Endothelial cell of umbilical vein (primary cell): ENCODE results near the gene MTA2. TPM values are rescaled to one million over a fixed set of nuclear protein-coding genes. Genes with fewer than 3 reads are reported as not detected.
"Not testable (repeated sequence)": the region's sequence is repeated elsewhere in the genome, so short reads cannot be mapped to it uniquely, and the experiment has no call there.

Source experiments
- BruUV-seq: library from RNA; stranded (reverse); fragments of 400-500 nt; replicated peaks from 2 replicates; lab custom pipeline; 2021; lab: Mats Ljungman, UMichigan
- CTCF ChIA-PET: fragments of 300-600, 350-600 bp; sonication (Branson Sonifier 250); formaldehyde crosslinking; loops from one replicate; lab custom pipeline; 2021; ENCODE audit warnings: antibody characterized with exemption, inconsistent platforms; lab: Charles Lee
- POLR2A ChIA-PET: fragments of 300-600, 350-600 bp; sonication (Branson Sonifier 250); formaldehyde crosslinking; loops from one replicate; lab custom pipeline; 2021; ENCODE audit warnings: antibody characterized with exemption, inconsistent platforms; lab: Charles Lee
- DNase-seq: peaks from one replicate; pipeline ENCODE4 v3.0.0-alpha.2; 2011; ENCODE audit warnings: low read depth, low spot score
- FAIRE-seq: peaks from 2 replicates; lab custom pipeline; 2011; peaks lifted over from hg19 to GRCh38; lab: Jason Lieb, UNC
- H2AFZ ChIP-seq: 2 replicates; pipeline ENCODE4 v1.6.0; 2012; ENCODE audit warnings: low read depth, low read length, control low read depth, inconsistent platforms
- H3K27ac ChIP-seq: 2 replicates; pipeline ENCODE4 v1.5.1; 2011; ENCODE audit warnings: low read depth, mild to moderate bottlenecking, control low read depth, low read length, moderate library complexity; ENCODE audit not compliant: insufficient read depth
- H3K27me3 ChIP-seq, 2 experiments: 2 replicates each; pipeline versions ENCODE4 v1.6.0 to v1.6.1; 2011; ENCODE audit warnings: low read length in 2 of 2, mixed read lengths in 1 of 2; ENCODE audit not compliant: control insufficient read depth in 2 of 2, insufficient read depth in 2 of 2
- H3K36me3 ChIP-seq, 2 experiments: 2 replicates in 1 of 2; 3 replicates in 1 of 2; pipeline ENCODE4 v1.5.1; 2011; ENCODE audit warnings: low read length in 2 of 2, mild to moderate bottlenecking in 1 of 2, moderate library complexity in 1 of 2; ENCODE audit not compliant: control insufficient read depth in 2 of 2, insufficient read depth in 2 of 2; ENCODE audit errors: extremely low read depth in 1 of 2
- H3K4me1 ChIP-seq: 3 replicates; pipeline ENCODE4 v1.5.1; 2011; ENCODE audit warnings: mild to moderate bottlenecking, low read length; ENCODE audit not compliant: control insufficient read depth, insufficient read depth; ENCODE audit errors: extremely low read depth
- H3K4me2 ChIP-seq: 2 replicates; pipeline ENCODE4 v1.6.1; 2011; ENCODE audit warnings: low read length, control low read depth, mixed read lengths; ENCODE audit not compliant: insufficient read depth
- H3K4me3 ChIP-seq, 3 experiments: fragments of 200-600 bp in 1 of 3; sonication (generic), shearing (Covaris generic) in 1 of 3; replicated peaks in 1 of 3; 2 replicates each; pipeline ENCODE4 v1.5.1; 2011 to 2016; ENCODE audit warnings: control low read depth in 3 of 3, low read length in 3 of 3, mild to moderate bottlenecking in 2 of 3, inconsistent platforms in 1 of 3, low read depth in 1 of 3, moderate library complexity in 1 of 3; ENCODE audit not compliant: insufficient read depth in 1 of 3
- H3K79me2 ChIP-seq: 2 replicates; pipeline ENCODE4 v1.6.0; 2012; ENCODE audit warnings: low read length, inconsistent platforms; ENCODE audit not compliant: control insufficient read depth, insufficient read depth
- H3K9ac ChIP-seq: replicated peaks from 2 replicates; pipeline ENCODE3; 2011; ENCODE audit warnings: low read length, control low read depth; ENCODE audit not compliant: insufficient read depth; ENCODE audit errors: extremely low read depth
- H3K9me1 ChIP-seq: replicated peaks from 3 replicates; pipeline ENCODE4 v1.6.0; 2011; ENCODE audit warnings: mild to moderate bottlenecking, low read length; ENCODE audit not compliant: control insufficient read depth, insufficient read depth; ENCODE audit errors: extremely low read depth
- H3K9me3 ChIP-seq: replicated peaks from 2 replicates; pipeline ENCODE4 v1.5.1; 2012; ENCODE audit warnings: low read length, inconsistent platforms; ENCODE audit not compliant: control insufficient read depth, insufficient read depth
- H4K20me1 ChIP-seq: replicated peaks from 2 replicates; pipeline ENCODE3; 2011; ENCODE audit warnings: mild to moderate bottlenecking, low read length; ENCODE audit not compliant: control insufficient read depth, insufficient read depth; ENCODE audit errors: extremely low read depth
- CTCF ChIP-seq, 2 donors: IDR thresholded peaks; 1 replicate in 1 of 2; 2 replicates in 1 of 2; pipeline ENCODE4 v1.5.1; 2011; ENCODE audit warnings: low read length in 2 of 2, mild to moderate bottlenecking in 2 of 2, moderate library complexity in 2 of 2, control low read depth in 1 of 2, inconsistent platforms in 1 of 2, low read depth in 1 of 2; ENCODE audit not compliant: insufficient read depth in 1 of 2; ENCODE audit errors: extremely low read depth in 1 of 2
- EZH2 ChIP-seq: IDR thresholded peaks from 2 replicates; pipeline ENCODE4 v1.6.1; 2012; ENCODE audit warnings: borderline replicate concordance, low read depth, mild to moderate bottlenecking, moderate library complexity, low read length, inconsistent platforms; ENCODE audit not compliant: severe bottlenecking
- FOS ChIP-seq: IDR thresholded peaks from 2 replicates; pipeline ENCODE4 v1.6.1; 2011; ENCODE audit warnings: mild to moderate bottlenecking, low read length, moderate library complexity, borderline replicate concordance; ENCODE audit not compliant: insufficient read depth
- GATA2 ChIP-seq: IDR thresholded peaks from 2 replicates; pipeline ENCODE4 v1.7.0; 2011; ENCODE audit warnings: low read depth, mild to moderate bottlenecking, moderate library complexity, mixed read lengths, low read length; ENCODE audit not compliant: insufficient read length, insufficient read depth
- JUN ChIP-seq: IDR thresholded peaks from 2 replicates; pipeline ENCODE4 v1.6.1; 2011; ENCODE audit warnings: borderline replicate concordance, low read depth; ENCODE audit not compliant: insufficient read length, insufficient read depth
- MAX ChIP-seq: IDR thresholded peaks from 2 replicates; pipeline ENCODE4 v1.6.1; 2011; ENCODE audit not compliant: insufficient read depth, insufficient read length
- MYC ChIP-seq: IDR thresholded peaks from one replicate; pipeline ENCODE4 v1.6.1; 2011; ENCODE audit warnings: mild to moderate bottlenecking, low read depth, low read length
- POLR2A ChIP-seq: IDR thresholded peaks from 2 replicates; pipeline ENCODE4 v1.6.1; 2012; ENCODE audit warnings: low read depth, mild to moderate bottlenecking, control low read depth, low read length
- POLR2AphosphoS5 ChIP-seq: IDR thresholded peaks from 2 replicates; pipeline ENCODE4 v1.6.1; 2012; ENCODE audit warnings: low read depth, mild to moderate bottlenecking, control low read depth, low read length, moderate library complexity; ENCODE audit not compliant: insufficient read depth
- dilution Hi-C: fragments of 300-500 bp; cut with MboI; formaldehyde crosslinking; loops from one replicate; pipeline ENCODE4 v1.15.0; 2019; ENCODE audit warnings: low sequenced_read_pairs; ENCODE audit not compliant: extremely low pct_ligation_motif_present
- intact Hi-C: fragments of 100-400 bp; cut with micrococcal nuclease; formaldehyde crosslinking; loops from one replicate; pipeline ENCODE4 v1.10.0; 2022
- polyA plus RNA-seq, 4 experiments: library from polyadenylated mRNA; depleted of rRNA in 3 of 4; stranded (reverse) in 3 of 4; unstranded in 1 of 4; fragments of >200 nt; gene quantifications; 2 replicates each; pipeline versions ENCODE4 v1.2.1 to v1.2.3, GENCODE V29; 2011 to 2012; ENCODE audit warnings: missing spikeins in 1 of 4
- total RNA-seq: library from RNA; stranded (reverse); gene quantifications from 2 replicates; pipeline ENCODE4 v1.2.3, GENCODE V29; 2021

Gene MTA2
- total and polyA plus RNA-seq, 2 donors (not counting 3 experiments of a cell fraction or from before 2014, with no cell fraction given): 40.4 to 166 TPM

- Histone ChIP-seq H3K27me3 (no peaks in the 10 kb centered on the region), H3K4me1 (peaks cover 15% of the 10 kb centered on the region), H2AFZ (peak overlapping the region; percentile 2), H3K9ac (peak overlapping the region; percentile 48), H3K4me3 (peak overlapping the region; percentile 14 to 80 (median 66)), H3K4me2 (peak overlapping the region; percentile 84), H3K9me3 (no peaks in the 10 kb centered on the region), H4K20me1 (no peaks in the 10 kb centered on the region), H3K27ac (peak overlapping the region; percentile 4), H3K9me1 (no peaks in the 10 kb centered on the region), H3K79me2 (peaks cover 6% of the 10 kb centered on the region), H3K36me3 (peaks cover under 1 to 14% of the 10 kb centered on the region in 2 experiments)
- TF ChIP-seq MAX (no peak), POLR2AphosphoS5 (no peak), FOS (no peak), EZH2 (no peak), MYC (no peak), CTCF (IDR thresholded peaks at IDR 0.05; ENCODE audit: extremely low read depth in 1 of 2, insufficient read depth in 1 of 2, low read depth in 1 of 2, low read length in 2 of 2) (no peak), JUN (no peak), POLR2A (no peak), GATA2 (no peak)
- dilution Hi-C loops: no loop called here
- intact Hi-C loops: loop anchor here (1.0 kb wide), 1 partner anchor 9 kb away; the partner anchor contains the start of gene EML3
- FAIRE-seq (peak; percentile 42), DNase-seq (no peak)
- ChIA-PET POLR2A (interaction anchor here (1.0 to 3.1 kb wide), 6 partner anchors 9 to 44 kb away, joined by 3 to 14 read pairs (median 5); partner anchors contain the start of genes C11orf98, CSKMT, EML3 and GANAB), CTCF (interaction anchor here (0.8 to 2.2 kb wide), 10 partner anchors 9 to 226 kb away, joined by 3 to 30 read pairs (median 4); partner anchors contain the start of genes AHNAK, C11orf98, CSKMT and EEF1G)
- BruUV-seq: TSS peak; percentile 11
These were observed 19.4 kb upstream of the MTA2 start for GRCh38 chr11:62621027-62621566.

DNA sequence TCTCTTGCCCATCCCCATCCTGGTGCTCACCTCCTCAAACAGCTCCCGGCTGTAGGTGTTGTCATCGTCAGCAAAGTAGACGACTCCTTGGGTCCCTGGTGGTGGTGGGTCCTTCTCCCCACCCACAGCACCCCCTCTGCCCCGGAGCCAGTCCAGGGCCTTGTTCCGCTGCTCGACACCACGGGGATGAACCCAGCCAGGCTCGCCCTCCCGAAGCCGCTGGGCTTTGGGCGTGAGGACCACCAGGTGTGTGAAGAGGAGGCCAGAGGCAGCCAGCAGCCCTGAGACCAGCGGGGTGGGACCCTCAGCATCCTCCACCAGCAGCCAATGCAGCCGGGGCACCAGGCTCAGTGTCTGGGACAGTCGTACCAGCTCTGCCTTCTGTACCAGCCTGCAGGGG is 15.3 kb upstream of the MTA2 start:
- FAIRE-seq, H3K36me3 ChIP-seq, CTCF ChIA-PET, H3K27ac ChIP-seq, dilution Hi-C loops, H4K20me1 ChIP-seq, H3K4me2 ChIP-seq, H3K27me3 ChIP-seq, intact Hi-C loops, H3K9me1 ChIP-seq, H3K4me3 ChIP-seq, H3K9me3 ChIP-seq, DNase-seq, H3K9ac ChIP-seq, BruUV-seq, H2AFZ ChIP-seq, POLR2A ChIA-PET, H3K79me2 ChIP-seq: not testable (repeated sequence)
- H3K4me1 ChIP-seq: peaks cover 13% of the 10 kb centered on the region
